Transverse colon (tissue), 4 donors: ENCODE data around the gene USP24.

ENCODE experiments used
- CTCF ChIP-seq, 5 experiments: fragments of 200-600 bp in 3 of 5; fragments of 450-650 bp in 2 of 5; sonication (generic) in 3 of 5; IDR thresholded peaks; 1 replicate in 2 of 5; 2 replicates in 3 of 5; pipeline ENCODE4 v1.5.1; 2016 to 2017; ENCODE audit warnings: antibody characterized with exemption in 5 of 5, inconsistent platforms in 3 of 5, mild to moderate bottlenecking in 2 of 5, moderate library complexity in 1 of 5
- EP300 ChIP-seq: sonication (generic); formaldehyde crosslinking; IDR thresholded peaks from one replicate; pipeline ENCODE4 v1.6.1; 2017; ENCODE audit warnings: antibody characterized with exemption, low read depth
- POLR2A ChIP-seq: fragments of 450-650 bp; IDR thresholded peaks from one replicate; pipeline ENCODE4 v1.6.1; 2016; ENCODE audit warnings: antibody characterized with exemption, mild to moderate bottlenecking, moderate library complexity
- POLR2AphosphoS5 ChIP-seq, 3 donors: sonication (generic); formaldehyde crosslinking; IDR thresholded peaks; one replicate each; pipeline ENCODE4 v1.6.1; 2016; ENCODE audit warnings: antibody characterized with exemption in 3 of 3

DNA sequence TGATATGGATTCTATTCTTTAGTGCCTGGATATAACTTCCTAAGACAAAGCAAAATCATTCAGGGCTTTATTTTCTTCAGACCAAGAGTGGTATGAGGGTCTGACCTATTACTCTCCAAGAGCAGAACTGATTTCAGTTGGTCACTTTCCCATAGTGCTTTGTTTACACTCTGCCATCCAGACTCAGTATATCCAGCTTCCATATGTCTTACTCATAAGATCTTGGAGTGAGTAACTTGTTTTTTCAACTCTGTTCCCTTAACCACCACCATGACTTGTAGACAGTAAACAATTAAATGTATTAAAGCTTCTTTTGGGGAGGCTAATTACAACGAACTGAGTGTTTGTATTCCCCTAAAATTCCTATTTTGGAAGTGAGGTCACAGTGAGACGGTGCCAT, 83.4 kb downstream of the USP24 start:
- TF ChIP-seq CTCF (IDR thresholded peaks at IDR 0.05) (no peak), POLR2A (no peak), POLR2AphosphoS5 (IDR thresholded peaks at IDR 0.05) (no peak), EP300 (no peak)
